Measurements from ENCODE around the gene NAV2. TPM values are rescaled to one million over a fixed set of nuclear protein-coding genes. Genes with fewer than 3 reads are reported as not detected.

The NAV2 gene
- total RNA-seq, 2 experiments from 2014 or later, result 0.23 to 0.36 TPM

- H3K27me3 Mint-ChIP-seq, result peaks cover 11% of the 10 kb centered on the region
- no peak overlapping the region for H3K4me3 Mint-ChIP-seq
- intact Hi-C loops (cut with micrococcal nuclease), result no loop called here
- ChIA-PET CTCF (no interaction called here), POLR2A (no interaction called here)
- ATAC-seq (no peak), DNase-seq (no peak)
- no peaks in the 10 kb centered on the region for H3K9me3 Mint-ChIP-seq
- H3K27ac Mint-ChIP-seq, result no peak overlapping the region
- no peak for TF ChIP-seq CTCF (IDR thresholded peaks at IDR 0.05)
- H3K36me3 Mint-ChIP-seq (ENCODE audit: low read depth), result no peaks in the 10 kb centered on the region
- H3K4me1 Mint-ChIP-seq (ENCODE audit: low read depth), result no peaks in the 10 kb centered on the region
Measured at GRCh38 chr11:19696904-19697303, 15.7 kb upstream of the NAV2 start.

DNA sequence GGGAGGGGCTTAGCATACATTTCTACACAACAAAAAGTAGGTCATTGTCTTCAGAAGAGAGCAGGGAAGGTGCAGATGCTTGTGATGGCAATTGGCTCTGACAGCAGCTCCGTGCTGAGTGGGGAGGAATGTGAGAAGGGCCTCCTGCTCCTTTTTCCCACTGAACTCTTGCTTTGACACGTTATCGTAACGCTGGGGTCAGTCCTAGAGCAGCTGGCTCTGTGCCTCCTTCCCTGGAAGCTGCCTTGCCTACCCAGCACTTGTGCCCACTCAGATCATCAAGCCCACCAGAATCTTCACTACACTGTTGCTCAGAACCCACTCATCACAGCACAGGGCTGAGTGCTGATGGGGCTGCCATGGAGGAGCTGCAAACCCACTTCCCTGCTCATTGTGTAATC lies 14.9 kb upstream of the NAV2 start:
- H3K27me3 Mint-ChIP-seq, result peaks cover 14% of the 10 kb centered on the region
- CTCF ChIA-PET, result no interaction called here
- no peak for ATAC-seq
- H3K4me3 Mint-ChIP-seq, result no peak overlapping the region
- POLR2A ChIA-PET, result no interaction called here
- no peak overlapping the region for H3K27ac Mint-ChIP-seq
- intact Hi-C loops (cut with micrococcal nuclease), result no loop called here
- no peaks in the 10 kb centered on the region for H3K4me1 Mint-ChIP-seq (ENCODE audit: low read depth)
- DNase-seq, result no peak
- no peaks in the 10 kb centered on the region for H3K36me3 Mint-ChIP-seq (ENCODE audit: low read depth)
- TF ChIP-seq CTCF (IDR thresholded peaks at IDR 0.05), result no peak
- H3K9me3 Mint-ChIP-seq, result no peaks in the 10 kb centered on the region

DNA sequence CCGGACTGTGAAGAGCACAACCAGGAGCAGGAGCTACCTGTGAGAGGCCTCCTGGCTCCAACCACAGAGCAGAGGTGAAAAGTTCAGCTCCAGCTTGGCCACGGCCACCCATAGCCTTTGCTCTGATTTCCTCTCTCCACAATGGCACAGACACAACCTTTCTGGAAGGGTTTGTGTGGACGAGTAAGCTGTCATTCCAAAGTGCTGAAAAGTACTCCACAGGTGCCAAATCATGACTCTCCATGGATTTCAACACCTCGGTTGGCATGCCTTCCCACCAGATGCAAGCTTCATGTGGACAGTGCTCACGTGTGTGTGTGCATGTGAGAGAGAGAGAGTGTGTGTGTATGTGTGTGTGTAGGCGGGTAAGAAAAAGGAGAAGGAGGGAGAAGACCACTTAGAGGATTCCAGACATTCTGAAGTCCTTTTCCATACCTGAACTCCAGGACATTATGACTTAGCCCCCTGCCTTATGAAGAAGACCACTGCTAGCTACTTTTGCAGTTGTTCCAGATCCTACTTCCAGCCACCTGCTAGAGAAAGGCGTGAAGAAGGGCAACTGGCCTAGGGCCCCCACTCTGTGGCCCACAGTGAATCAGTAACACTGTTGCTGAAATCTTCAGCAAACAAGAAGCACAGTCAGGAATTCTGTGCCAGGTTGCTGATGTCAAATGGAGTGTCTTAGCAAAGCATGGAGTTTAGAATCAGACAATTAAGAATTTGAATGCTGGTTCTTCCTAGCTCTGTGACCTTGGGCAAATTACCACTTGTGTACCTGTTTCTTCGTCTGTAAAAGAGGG lies 13.9 kb upstream of the NAV2 start:
- Mint-ChIP-seq H3K27ac (no peak overlapping the region), H3K4me3 (no peak overlapping the region), H3K36me3 (ENCODE audit: low read depth) (no peaks in the 10 kb centered on the region), H3K4me1 (ENCODE audit: low read depth) (no peaks in the 10 kb centered on the region), H3K27me3 (peaks cover 14% of the 10 kb centered on the region), H3K9me3 (no peaks in the 10 kb centered on the region)
- ATAC-seq (no peak), DNase-seq (no peak)
- POLR2A ChIA-PET, result no interaction called here
- no peak for TF ChIP-seq CTCF (IDR thresholded peaks at IDR 0.05)
- intact Hi-C loops (cut with micrococcal nuclease), result no loop called here
- CTCF ChIA-PET, result no interaction called here

GRCh38 chr11:19701421-19701820 lies 11.2 kb upstream of the NAV2 start:
- Mint-ChIP-seq H3K4me3 (no peak overlapping the region), H3K27me3 (peaks cover 12% of the 10 kb centered on the region), H3K27ac (no peak overlapping the region), H3K9me3 (no peaks in the 10 kb centered on the region), H3K4me1 (ENCODE audit: low read depth) (no peaks in the 10 kb centered on the region), H3K36me3 (ENCODE audit: low read depth) (no peaks in the 10 kb centered on the region)
- TF ChIP-seq CTCF (IDR thresholded peaks at IDR 0.05), result no peak
- CTCF ChIA-PET, result no interaction called here
- POLR2A ChIA-PET, result no interaction called here
- ATAC-seq, result no peak
- intact Hi-C loops (cut with micrococcal nuclease), result no loop called here
- no peak for DNase-seq

GRCh38 chr11:19702620-19703019 lies 10.0 kb upstream of the NAV2 start:
- no peaks in the 10 kb centered on the region for H3K9me3 Mint-ChIP-seq
- ChIA-PET CTCF (no interaction called here), POLR2A (no interaction called here)
- H3K27me3 Mint-ChIP-seq, result peaks cover 6% of the 10 kb centered on the region
- TF ChIP-seq CTCF (IDR thresholded peaks at IDR 0.05), result no peak
- ATAC-seq (no peak), DNase-seq (no peak)
- H3K4me3 Mint-ChIP-seq, result no peak overlapping the region
- no peaks in the 10 kb centered on the region for H3K36me3 Mint-ChIP-seq (ENCODE audit: low read depth)
- H3K27ac Mint-ChIP-seq, result no peak overlapping the region
- H3K4me1 Mint-ChIP-seq (ENCODE audit: low read depth), result no peaks in the 10 kb centered on the region
- intact Hi-C loops (cut with micrococcal nuclease), result no loop called here
